Coronary artery (tissue), 2 donors: ENCODE results near the gene RIN3.
A peak's percentile ranks its signal among the peaks of the same experiment; 100 is the strongest.

Experiments used
- DNase-seq: peaks from one replicate; pipeline ENCODE4 v3.0.0-alpha.2; 2017; ENCODE audit warnings: low spot score
- H3K27ac ChIP-seq, 2 donors: fragments of 200-600 bp; sonication (generic); one replicate each; pipeline ENCODE4 v1.5.1; 2016 to 2019
- H3K4me3 ChIP-seq: fragments of 200-600 bp; sonication (generic); 2 replicates; pipeline ENCODE4 v1.5.1; 2016; ENCODE audit warnings: mild to moderate bottlenecking, moderate library complexity
- TF ChIP-seq, protein P1 (sequence below): fragments of 200-600 bp; sonication (generic); IDR thresholded peaks from one replicate; pipeline ENCODE4 v1.5.1; 2019; ENCODE audit warnings: antibody characterized with exemption

RIN3 gene

DNA sequence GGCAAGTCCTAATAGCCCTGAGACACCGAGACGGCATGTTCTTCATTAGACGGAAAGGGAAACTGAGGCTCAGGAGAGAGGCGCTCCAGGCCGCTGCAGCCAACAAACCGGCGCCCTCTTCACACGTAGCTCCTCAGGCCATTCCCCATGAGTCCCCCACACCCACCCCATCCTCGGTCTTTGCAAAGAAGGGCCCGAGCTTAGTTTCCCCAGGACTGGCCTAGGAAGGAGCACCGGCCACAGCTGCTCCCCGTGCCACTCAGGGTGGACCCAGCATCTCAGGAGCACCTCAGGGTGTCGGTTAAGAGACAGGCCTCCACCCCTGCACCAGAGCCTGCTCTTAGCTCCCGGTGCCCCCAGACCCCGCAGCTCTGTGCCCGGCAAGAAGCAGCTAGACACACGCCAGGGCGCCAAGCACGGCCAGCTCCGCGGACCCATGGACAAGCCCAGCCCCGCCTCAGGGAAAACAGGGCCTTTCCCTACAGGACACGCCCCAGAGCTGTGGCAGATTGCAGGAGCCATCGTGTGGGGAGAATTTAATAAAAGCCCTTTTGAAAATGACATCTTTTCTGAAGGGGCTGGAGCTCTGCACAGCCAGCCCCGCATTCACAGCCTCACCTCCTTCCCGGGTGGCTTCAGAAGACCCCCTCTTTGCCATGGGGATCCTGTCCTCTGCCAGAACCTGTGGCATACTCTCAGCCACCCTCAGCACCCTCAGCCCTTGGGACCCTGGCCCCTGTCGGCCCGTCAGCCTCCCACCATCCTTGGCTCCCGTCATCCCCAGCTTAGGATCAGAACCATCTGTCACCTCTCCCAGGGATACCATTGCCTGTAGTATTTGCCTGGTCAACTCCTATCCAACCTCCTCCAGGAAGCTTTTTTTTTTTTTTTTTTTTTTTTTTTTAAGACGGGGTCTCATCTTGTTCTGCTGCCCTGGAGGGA, 175.1 kb downstream of the RIN3 start:
- Histone ChIP-seq H3K4me3 (no peak overlapping the region), H3K27ac (no peak overlapping the region)
- TF ChIP-seq, protein P1, sequence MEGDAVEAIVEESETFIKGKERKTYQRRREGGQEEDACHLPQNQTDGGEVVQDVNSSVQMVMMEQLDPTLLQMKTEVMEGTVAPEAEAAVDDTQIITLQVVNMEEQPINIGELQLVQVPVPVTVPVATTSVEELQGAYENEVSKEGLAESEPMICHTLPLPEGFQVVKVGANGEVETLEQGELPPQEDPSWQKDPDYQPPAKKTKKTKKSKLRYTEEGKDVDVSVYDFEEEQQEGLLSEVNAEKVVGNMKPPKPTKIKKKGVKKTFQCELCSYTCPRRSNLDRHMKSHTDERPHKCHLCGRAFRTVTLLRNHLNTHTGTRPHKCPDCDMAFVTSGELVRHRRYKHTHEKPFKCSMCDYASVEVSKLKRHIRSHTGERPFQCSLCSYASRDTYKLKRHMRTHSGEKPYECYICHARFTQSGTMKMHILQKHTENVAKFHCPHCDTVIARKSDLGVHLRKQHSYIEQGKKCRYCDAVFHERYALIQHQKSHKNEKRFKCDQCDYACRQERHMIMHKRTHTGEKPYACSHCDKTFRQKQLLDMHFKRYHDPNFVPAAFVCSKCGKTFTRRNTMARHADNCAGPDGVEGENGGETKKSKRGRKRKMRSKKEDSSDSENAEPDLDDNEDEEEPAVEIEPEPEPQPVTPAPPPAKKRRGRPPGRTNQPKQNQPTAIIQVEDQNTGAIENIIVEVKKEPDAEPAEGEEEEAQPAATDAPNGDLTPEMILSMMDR, result no peak
- DNase-seq, result no peak

GRCh38 chr14:92690171-92691011, 176.8 kb downstream of the RIN3 start:
- no peak overlapping the region for H3K4me3 ChIP-seq
- TF ChIP-seq, protein P1, result no peak
- no peak overlapping the region for H3K27ac ChIP-seq
- DNase-seq, result no peak

GRCh38 chr14:92692822-92693226, 179.2 kb downstream of the RIN3 start:
- Histone ChIP-seq H3K27ac (peak overlapping the region; percentile 7 to 71), H3K4me3 (no peak overlapping the region)
- TF ChIP-seq, protein P1, result no peak
- DNase-seq, result no peak

DNA sequence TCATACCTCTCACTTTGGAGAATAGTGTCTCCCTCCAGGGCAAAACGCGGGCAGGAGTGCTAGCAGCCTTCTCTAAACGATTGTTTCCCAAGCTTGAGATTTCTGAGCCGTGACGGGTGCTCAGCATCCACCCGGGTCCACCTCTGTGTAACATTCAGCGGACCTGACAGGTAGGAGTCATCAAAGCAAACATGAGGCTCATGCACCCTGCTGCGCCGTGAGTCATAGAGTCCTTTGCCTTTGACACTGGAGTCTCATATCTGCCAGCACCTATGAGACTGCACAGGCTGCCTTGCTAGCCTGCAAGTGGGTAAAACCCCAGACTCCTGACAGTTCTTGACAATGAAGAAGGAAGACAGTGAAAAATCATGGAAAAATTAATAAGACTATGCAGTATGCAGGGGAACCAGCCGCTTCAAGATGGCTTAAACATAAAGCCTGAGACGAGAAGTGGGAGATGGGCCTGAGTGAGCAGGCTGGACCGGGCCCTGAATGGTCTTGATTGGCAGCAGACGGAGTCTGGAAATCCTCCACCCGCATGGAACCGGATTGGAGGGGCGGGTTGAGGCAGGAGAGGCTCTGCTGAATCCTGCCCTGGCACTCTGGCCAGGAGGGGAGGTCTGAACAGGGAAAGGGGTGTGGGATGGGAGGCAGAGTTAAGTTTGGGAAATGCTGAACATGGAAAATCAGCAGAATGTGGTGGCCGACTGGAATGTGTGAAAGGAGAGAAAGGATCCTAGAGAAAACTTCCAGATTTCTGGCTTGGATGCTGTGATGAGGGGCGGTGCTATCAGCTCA, 180.6 kb downstream of the RIN3 start:
- no peak for DNase-seq
- Histone ChIP-seq H3K27ac (no peak overlapping the region), H3K4me3 (no peak overlapping the region)
- TF ChIP-seq, protein P1, result no peak

- no peak overlapping the region for H3K4me3 ChIP-seq
- DNase-seq, result no peak
- no peak overlapping the region for H3K27ac ChIP-seq
- TF ChIP-seq, protein P1, result no peak
Observed at GRCh38 chr14:92694807-92695206, 181.2 kb downstream of the RIN3 start.

- no peak overlapping the region for H3K27ac ChIP-seq
- no peak for DNase-seq
- H3K4me3 ChIP-seq, result no peak overlapping the region
- TF ChIP-seq, protein P1, result no peak
Observed at GRCh38 chr14:92695562-92695961, 182.0 kb downstream of the RIN3 start.
